ENCODE measurements around the gene F7.
"Not testable (repeated sequence)": the region's sequence is repeated elsewhere in the genome, so short reads cannot be mapped to it uniquely, and the experiment has no call there.

The F7 gene

GRCh38 chr13:113073942-113074341, 31.6 kb upstream of the F7 start:
- DNase-seq: no peak

GRCh38 chr13:113074401-113074800, 31.2 kb upstream of the F7 start:
- DNase-seq: no peak

- no peak for DNase-seq
Measured at GRCh38 chr13:113074876-113075275, 30.7 kb upstream of the F7 start.

GRCh38 chr13:113075711-113076110, 29.9 kb upstream of the F7 start:
- no peak for DNase-seq

GRCh38 chr13:113076681-113077401, 28.8 kb upstream of the F7 start:
- DNase-seq: no peak

- DNase-seq: no peak
Measured at GRCh38 chr13:113077566-113077952, 28.0 kb upstream of the F7 start.

GRCh38 chr13:113077953-113078901, 27.4 kb upstream of the F7 start:
- no peak for DNase-seq

- no peak for DNase-seq
Measured at GRCh38 chr13:113078902-113079780, 26.4 kb upstream of the F7 start.

- not testable (repeated sequence) for DNase-seq
Measured at GRCh38 chr13:113079781-113080080, 25.9 kb upstream of the F7 start.

- DNase-seq: no peak
Measured at GRCh38 chr13:113080361-113080831, 25.2 kb upstream of the F7 start.

GRCh38 chr13:113080901-113081521, 24.6 kb upstream of the F7 start:
- no peak for DNase-seq

GRCh38 chr13:113082198-113083021, 23.2 kb upstream of the F7 start:
- no peak for DNase-seq

GRCh38 chr13:113083022-113083373, 22.6 kb upstream of the F7 start:
- DNase-seq: no peak

GRCh38 chr13:113083402-113084061, 22.1 kb upstream of the F7 start:
- DNase-seq: no peak

GRCh38 chr13:113084094-113084942, 21.3 kb upstream of the F7 start:
- no peak for DNase-seq

GRCh38 chr13:113084943-113085540, 20.5 kb upstream of the F7 start:
- DNase-seq: no peak

GRCh38 chr13:113086031-113086750, 19.4 kb upstream of the F7 start:
- DNase-seq: no peak

GRCh38 chr13:113086991-113087922, 18.3 kb upstream of the F7 start:
- DNase-seq: no peak

All from activated naive CD4-positive, alpha-beta T cell treated with anti-CD3 and anti-CD28 coated beads, Interleukin-2, amount 50 U/mL, for 16 hours (primary cell).